AG08396 (cell line): Measurements from ENCODE around the gene TSPAN33.
A peak's percentile ranks its signal among the peaks of the same experiment; 100 is the strongest.
"Not testable (repeated sequence)": the region's sequence is repeated elsewhere in the genome, so short reads cannot be mapped to it uniquely, and the experiment has no call there.

Source experiments
- DNase-seq: peaks from one replicate; pipeline ENCODE4 v3.0.0; 2012; ENCODE audit warnings: low spot score, mixed read lengths

Gene TSPAN33

GRCh38 chr7:129144095-129144833, at the start of gene TSPAN33:
TSS of gene TSPAN33 (plus strand) at chr7:129144707. CDS start at chr7:129144981, 274 bp downstream.
- DNase-seq = peak; percentile 96

GRCh38 chr7:129095258-129095657, 49.2 kb upstream of the TSPAN33 start:
- no peak for DNase-seq

GRCh38 chr7:129098409-129099084, 46.0 kb upstream of the TSPAN33 start:
- DNase-seq = no peak

- no peak for DNase-seq
These were observed 43.7 kb upstream of the TSPAN33 start for GRCh38 chr7:129100827-129101166.

- no peak for DNase-seq
These were observed 42.8 kb upstream of the TSPAN33 start for GRCh38 chr7:129101746-129102145.

- no peak for DNase-seq
These were observed 40.8 kb upstream of the TSPAN33 start for GRCh38 chr7:129103561-129104324.

- DNase-seq = no peak
These were observed 35.9 kb upstream of the TSPAN33 start for GRCh38 chr7:129108581-129108980.

GRCh38 chr7:129110258-129110981, 34.1 kb upstream of the TSPAN33 start:
- DNase-seq = no peak

- DNase-seq = no peak
These were observed 33.5 kb upstream of the TSPAN33 start for GRCh38 chr7:129110982-129111376.

GRCh38 chr7:129115676-129116075, 28.8 kb upstream of the TSPAN33 start:
- no peak for DNase-seq

- DNase-seq = no peak
These were observed 26.3 kb upstream of the TSPAN33 start for GRCh38 chr7:129118182-129118581.

- DNase-seq = no peak
These were observed 25.5 kb upstream of the TSPAN33 start for GRCh38 chr7:129118976-129119375.

GRCh38 chr7:129121501-129122077, 22.9 kb upstream of the TSPAN33 start:
- not testable (repeated sequence) for DNase-seq

- DNase-seq = no peak
These were observed 22.3 kb upstream of the TSPAN33 start for GRCh38 chr7:129122078-129122750.

- no peak for DNase-seq
These were observed 21.6 kb upstream of the TSPAN33 start for GRCh38 chr7:129122751-129123509.

- no peak for DNase-seq
These were observed 21.0 kb upstream of the TSPAN33 start for GRCh38 chr7:129123510-129123857.

GRCh38 chr7:129126314-129126713, 18.2 kb upstream of the TSPAN33 start:
- DNase-seq = no peak

GRCh38 chr7:129127154-129127553, 17.4 kb upstream of the TSPAN33 start:
- no peak for DNase-seq

GRCh38 chr7:129127601-129128000, 16.9 kb upstream of the TSPAN33 start:
- DNase-seq = no peak

GRCh38 chr7:129134356-129134987, 10.0 kb upstream of the TSPAN33 start:
- no peak for DNase-seq
